ACC112 (cell line): ENCODE data around the gene NCKIPSD.

Experiments used
- H2AFZ ChIP-seq: fragments of 200-600 bp; sonication (generic); one replicate; pipeline ENCODE4 v1.6.0; 2017; ENCODE audit warnings: antibody characterized with exemption, low read length; ENCODE audit not compliant: unreplicated experiment
- H3K27ac ChIP-seq: fragments of 200-600 bp; sonication (generic); 2 replicates; pipeline ENCODE4 v1.5.1; 2014; ENCODE audit warnings: low read depth, mild to moderate bottlenecking, antibody characterized with exemption, low read length, moderate library complexity
- H3K27me3 ChIP-seq: fragments of 200-600 bp; sonication (generic); 2 replicates; pipeline ENCODE4 v1.6.1; 2014; ENCODE audit warnings: mild to moderate bottlenecking, antibody characterized with exemption, low read length, moderate library complexity, mixed read lengths; ENCODE audit not compliant: insufficient read depth
- H3K36me3 ChIP-seq: fragments of 200-600 bp; sonication (generic); 2 replicates; pipeline ENCODE4 v1.6.1; 2016; ENCODE audit warnings: mild to moderate bottlenecking, antibody characterized with exemption, low read length, moderate library complexity, mixed read lengths; ENCODE audit not compliant: insufficient read depth
- H3K4me1 ChIP-seq: fragments of 200-600 bp; sonication (generic); one replicate; pipeline ENCODE4 v1.6.1; 2016; ENCODE audit warnings: low read length, mixed read lengths; ENCODE audit not compliant: insufficient read depth, unreplicated experiment, control insufficient read depth
- H3K4me3 ChIP-seq: fragments of 200-600 bp; sonication (generic); 2 replicates; pipeline ENCODE4 v1.5.1; 2014; ENCODE audit warnings: mild to moderate bottlenecking, low read depth, low read length
- H3K79me2 ChIP-seq: fragments of 200-600 bp; sonication (generic); one replicate; pipeline ENCODE4 v1.6.0; 2016; ENCODE audit warnings: low read length; ENCODE audit not compliant: control insufficient read depth, unreplicated experiment, insufficient read depth

The NCKIPSD gene

GRCh38 chr3:48633256-48633655, 52.5 kb downstream of the NCKIPSD start:
- peaks cover 14% of the 10 kb centered on the region; the same call in 1 of the 2 replicates for H3K36me3 ChIP-seq
- H3K79me2 ChIP-seq, result peaks cover 19% of the 10 kb centered on the region
- H3K4me3 ChIP-seq, result peak overlapping the region; percentile 87
- no peak overlapping the region for H3K27ac ChIP-seq
- H3K27me3 ChIP-seq, result no peaks in the 10 kb centered on the region
- peaks cover 20% of the 10 kb centered on the region for H3K4me1 ChIP-seq
- no peak overlapping the region for H2AFZ ChIP-seq

- Histone ChIP-seq H3K79me2 (peaks cover 19% of the 10 kb centered on the region), H3K27ac (no peak overlapping the region), H3K36me3 (peaks cover 20% of the 10 kb centered on the region; the same call in 1 of the 2 replicates), H3K27me3 (no peaks in the 10 kb centered on the region), H3K4me1 (peaks cover 18% of the 10 kb centered on the region), H3K4me3 (no peak overlapping the region), H2AFZ (no peak overlapping the region)
Measured at GRCh38 chr3:48631516-48632448, 53.9 kb downstream of the NCKIPSD start.

- H3K36me3 ChIP-seq, result peaks cover 20% of the 10 kb centered on the region; the same call in 1 of the 2 replicates
- H3K27ac ChIP-seq, result no peak overlapping the region
Measured at GRCh38 chr3:48630833-48631232, 54.9 kb downstream of the NCKIPSD start.

GRCh38 chr3:48630407-48630806, 55.3 kb downstream of the NCKIPSD start:
- H3K27ac ChIP-seq, result no peak overlapping the region
- H3K79me2 ChIP-seq, result peaks cover 13% of the 10 kb centered on the region
- H2AFZ ChIP-seq, result no peak overlapping the region
- peaks cover 23% of the 10 kb centered on the region; the same call in 1 of the 2 replicates for H3K36me3 ChIP-seq
- no peak overlapping the region for H3K4me3 ChIP-seq
- peaks cover 9% of the 10 kb centered on the region for H3K4me1 ChIP-seq
- H3K27me3 ChIP-seq, result no peaks in the 10 kb centered on the region

More at GRCh38 chr3:48630833-48631232, 54.9 kb downstream of the NCKIPSD start:
- Histone ChIP-seq H2AFZ (no peak overlapping the region), H3K27me3 (no peaks in the 10 kb centered on the region), H3K4me1 (peaks cover 9% of the 10 kb centered on the region), H3K79me2 (peaks cover 15% of the 10 kb centered on the region), H3K4me3 (no peak overlapping the region)

- H3K4me3 ChIP-seq, result no peak overlapping the region
- peaks cover 9% of the 10 kb centered on the region for H3K4me1 ChIP-seq
- no peak overlapping the region for H2AFZ ChIP-seq
Measured at GRCh38 chr3:48629894-48630293, 55.8 kb downstream of the NCKIPSD start.

GRCh38 chr3:48628277-48629017, 57.3 kb downstream of the NCKIPSD start:
- Histone ChIP-seq H3K27me3 (no peaks in the 10 kb centered on the region), H3K4me1 (no peaks in the 10 kb centered on the region), H3K79me2 (no peaks in the 10 kb centered on the region), H3K27ac (no peak overlapping the region), H2AFZ (no peak overlapping the region), H3K36me3 (peaks cover 25% of the 10 kb centered on the region; the same call in 1 of the 2 replicates), H3K4me3 (no peak overlapping the region)

More at GRCh38 chr3:48629894-48630293, 55.8 kb downstream of the NCKIPSD start:
- no peak overlapping the region for H3K27ac ChIP-seq
- H3K79me2 ChIP-seq, result peaks cover 13% of the 10 kb centered on the region
- H3K27me3 ChIP-seq, result no peaks in the 10 kb centered on the region
- peaks cover 25% of the 10 kb centered on the region; the same call in 1 of the 2 replicates for H3K36me3 ChIP-seq

GRCh38 chr3:48625600-48625999, 60.1 kb downstream of the NCKIPSD start:
- H3K4me3 ChIP-seq, result no peak overlapping the region
- H3K36me3 ChIP-seq, result peaks cover 15% of the 10 kb centered on the region; the same call in 1 of the 2 replicates
- H3K79me2 ChIP-seq, result no peaks in the 10 kb centered on the region

GRCh38 chr3:48624767-48625166, 60.9 kb downstream of the NCKIPSD start:
- no peak overlapping the region for H3K27ac ChIP-seq
- no peak overlapping the region for H3K4me3 ChIP-seq
- H2AFZ ChIP-seq, result no peak overlapping the region
- peaks cover 16% of the 10 kb centered on the region; the same call in 1 of the 2 replicates for H3K36me3 ChIP-seq
- H3K4me1 ChIP-seq, result peaks cover 3% of the 10 kb centered on the region
- H3K79me2 ChIP-seq, result no peaks in the 10 kb centered on the region
- no peaks in the 10 kb centered on the region for H3K27me3 ChIP-seq

More at GRCh38 chr3:48625600-48625999, 60.1 kb downstream of the NCKIPSD start:
- Histone ChIP-seq H2AFZ (no peak overlapping the region), H3K27ac (no peak overlapping the region), H3K4me1 (no peaks in the 10 kb centered on the region), H3K27me3 (no peaks in the 10 kb centered on the region)

- Histone ChIP-seq H3K27ac (no peak overlapping the region), H2AFZ (no peak overlapping the region), H3K27me3 (no peaks in the 10 kb centered on the region), H3K4me3 (no peak overlapping the region), H3K36me3 (peaks cover 16% of the 10 kb centered on the region; the same call in 1 of the 2 replicates), H3K79me2 (no peaks in the 10 kb centered on the region), H3K4me1 (peaks cover 8% of the 10 kb centered on the region)
Measured at GRCh38 chr3:48623851-48624547, 61.7 kb downstream of the NCKIPSD start.
